DND-41 (cell line): ENCODE results near the gene STOML3.

Experiments
- ATAC-seq: fragments of 200-7000 bp; cut with Tn5 transposase; 3 replicates; pipeline ENCODE4 v1.9.1; 2021; ENCODE audit warnings: low read depth; ENCODE audit not compliant: insufficient read depth
- DNase-seq: peaks from one replicate; pipeline ENCODE4 v3.0.0-alpha.2; 2020
- H2AFZ ChIP-seq: 2 replicates; pipeline ENCODE4 v1.6.0; 2012; ENCODE audit warnings: low read depth, low read length
- H3K27ac ChIP-seq: 2 replicates; pipeline ENCODE4 v1.5.1; 2012; ENCODE audit warnings: low read length, inconsistent platforms
- H3K27me3 ChIP-seq: fragments of 200-600 bp; sonication (generic); 2 replicates; pipeline ENCODE4 v1.6.0; 2012; ENCODE audit warnings: low read length, mild to moderate bottlenecking, inconsistent platforms; ENCODE audit not compliant: insufficient read depth, poor library complexity
- H3K36me3 ChIP-seq: 2 replicates; pipeline ENCODE4 v1.5.1; 2012; ENCODE audit warnings: low read length, inconsistent platforms; ENCODE audit not compliant: insufficient read depth
- H3K4me1 ChIP-seq: 2 replicates; pipeline ENCODE4 v1.5.1; 2012; ENCODE audit warnings: mild to moderate bottlenecking, low read length; ENCODE audit not compliant: insufficient read depth
- H3K4me2 ChIP-seq: 2 replicates; pipeline ENCODE4 v1.6.0; 2012; ENCODE audit warnings: mild to moderate bottlenecking, moderate library complexity, low read length, inconsistent platforms; ENCODE audit not compliant: insufficient read depth
- H3K4me3 ChIP-seq, 2 experiments: fragments of 200-600 bp in 1 of 2; shearing (Covaris generic) in 1 of 2; 2 replicates each; pipeline ENCODE4 v1.5.1; 2012 to 2016; ENCODE audit warnings: inconsistent platforms in 2 of 2, low read length in 2 of 2, mild to moderate bottlenecking in 2 of 2, low read depth in 1 of 2, moderate library complexity in 1 of 2
- H3K79me2 ChIP-seq: 2 replicates; pipeline ENCODE4 v1.6.0; 2012; ENCODE audit warnings: low read length, inconsistent platforms; ENCODE audit not compliant: insufficient read depth
- H3K9ac ChIP-seq: 2 replicates; pipeline ENCODE4 v1.6.0; 2012; ENCODE audit warnings: low read depth, mild to moderate bottlenecking, inconsistent platforms, low read length, moderate library complexity
- H3K9me3 ChIP-seq: 2 replicates; pipeline ENCODE4 v1.5.1; 2012; ENCODE audit warnings: low read length, moderate library complexity, mild to moderate bottlenecking, inconsistent platforms; ENCODE audit not compliant: insufficient read depth, severe bottlenecking
- H4K20me1 ChIP-seq: 2 replicates; pipeline ENCODE4 v1.6.0; 2012; ENCODE audit warnings: low read length; ENCODE audit not compliant: insufficient read depth
- CTCF ChIP-seq: IDR thresholded peaks from 2 replicates; pipeline ENCODE4 v1.5.1; 2012; ENCODE audit warnings: borderline replicate concordance, low read length, moderate library complexity, mild to moderate bottlenecking; ENCODE audit not compliant: poor library complexity, severe bottlenecking; ENCODE audit errors: extremely low read depth
- EZH2 ChIP-seq: IDR thresholded peaks from 3 replicates; pipeline ENCODE4 v1.6.1; 2012; ENCODE audit warnings: borderline replicate concordance, low read depth, mild to moderate bottlenecking, moderate library complexity, low read length, inconsistent platforms; ENCODE audit not compliant: severe bottlenecking

The STOML3 gene

GRCh38 chr13:39032150-39032549 is 41.5 kb upstream of the STOML3 start:
- Histone ChIP-seq H3K79me2 (peaks cover 83% of the 10 kb centered on the region), H4K20me1 (peaks cover 43% of the 10 kb centered on the region), H3K27me3 (no peaks in the 10 kb centered on the region), H3K4me2 (peak overlapping the region; percentile 43; the same call in 1 of the 2 replicates), H3K4me1 (peaks cover 32% of the 10 kb centered on the region), H3K9ac (no peak overlapping the region), H3K4me3 (no peak overlapping the region), H3K27ac (no peak overlapping the region), H2AFZ (no peak overlapping the region), H3K9me3 (no peaks in the 10 kb centered on the region), H3K36me3 (peaks cover 46% of the 10 kb centered on the region)
- ATAC-seq (no peak), DNase-seq (no peak)
- TF ChIP-seq CTCF (no peak), EZH2 (no peak)

GRCh38 chr13:39025433-39025839 is 34.8 kb upstream of the STOML3 start:
- peaks cover 90% of the 10 kb centered on the region for H3K36me3 ChIP-seq
- no peak overlapping the region for H3K9ac ChIP-seq
- no peak overlapping the region for H3K4me3 ChIP-seq
- no peaks in the 10 kb centered on the region for H3K4me1 ChIP-seq
- no peak overlapping the region for H3K27ac ChIP-seq
- no peak overlapping the region for H3K4me2 ChIP-seq
- no peak for TF ChIP-seq CTCF
- no peak for TF ChIP-seq EZH2
- DNase-seq (no peak), ATAC-seq (no peak)
- H2AFZ ChIP-seq, result no peak overlapping the region
- no peaks in the 10 kb centered on the region for H3K9me3 ChIP-seq
- H3K27me3 ChIP-seq, result no peaks in the 10 kb centered on the region
- H3K79me2 ChIP-seq, result peaks cover 16% of the 10 kb centered on the region
- H4K20me1 ChIP-seq, result peaks cover 4% of the 10 kb centered on the region; the same call in 1 of the 2 replicates

GRCh38 chr13:39023761-39024160 is 33.1 kb upstream of the STOML3 start:
- TF ChIP-seq CTCF (no peak), EZH2 (no peak)
- ATAC-seq (no peak), DNase-seq (no peak)
- H4K20me1 ChIP-seq, result peaks cover 4% of the 10 kb centered on the region; the same call in 1 of the 2 replicates
- H3K79me2 ChIP-seq, result 0 out of 2 replicates have a peak, but pooled peaks cover 3% of the 10 kb centered on the region
- no peak overlapping the region for H3K9ac ChIP-seq
- H3K9me3 ChIP-seq, result no peaks in the 10 kb centered on the region
- H3K4me3 ChIP-seq, result no peak overlapping the region
- H2AFZ ChIP-seq, result no peak overlapping the region
- no peaks in the 10 kb centered on the region for H3K4me1 ChIP-seq
- H3K36me3 ChIP-seq, result peaks cover 82% of the 10 kb centered on the region
- H3K27me3 ChIP-seq, result no peaks in the 10 kb centered on the region
- H3K27ac ChIP-seq, result no peak overlapping the region
- H3K4me2 ChIP-seq, result no peak overlapping the region

- Histone ChIP-seq H3K79me2 (no peaks in the 10 kb centered on the region), H3K4me2 (no peak overlapping the region), H3K27me3 (no peaks in the 10 kb centered on the region), H4K20me1 (peaks cover 4% of the 10 kb centered on the region; the same call in 1 of the 2 replicates), H3K4me1 (no peaks in the 10 kb centered on the region), H3K9me3 (no peaks in the 10 kb centered on the region), H3K36me3 (peaks cover 77% of the 10 kb centered on the region), H3K27ac (no peak overlapping the region), H2AFZ (no peak overlapping the region), H3K9ac (no peak overlapping the region), H3K4me3 (no peak overlapping the region)
- DNase-seq (no peak), ATAC-seq (no peak)
- TF ChIP-seq CTCF (no peak), EZH2 (no peak)
Observed at GRCh38 chr13:39023316-39023715, 32.7 kb upstream of the STOML3 start.
